Activated CD4-positive, CD25-positive, alpha-beta regulatory T cell (primary cell): ENCODE data around the gene IFNA10.
"Not testable (repeated sequence)": the region's sequence is repeated elsewhere in the genome, so short reads cannot be mapped to it uniquely, and the experiment has no call there.

Experiments
- DNase-seq, 4 experiments: peaks; one replicate each; lab custom pipeline; 2025; lab: John Stamatoyannopoulos, UW

IFNA10 gene

DNA sequence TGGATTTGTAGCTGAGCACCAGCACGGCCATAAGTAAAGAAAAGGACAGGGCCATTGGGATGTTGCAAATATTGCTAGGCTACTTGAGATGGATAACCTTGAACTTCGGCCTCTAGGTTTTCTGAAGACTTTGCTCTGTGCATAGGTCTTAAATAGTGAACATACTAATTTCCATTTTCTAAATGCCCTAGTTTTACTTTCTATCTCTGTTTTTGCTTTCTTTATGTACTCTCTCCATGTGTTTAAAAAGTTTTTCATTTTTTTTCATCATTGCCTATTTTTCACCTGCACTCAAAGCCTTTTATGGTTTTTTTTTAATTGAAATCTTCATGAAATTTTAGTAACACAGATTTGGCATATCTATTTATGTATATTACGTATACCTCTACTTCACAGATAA lies at the start of gene IFNA10:
IFNA10 (minus strand) TSS at position 101 of the 400 bp plus-strand sequence; CDS start at position 55, 46 bp downstream.
- DNase-seq, result not testable (repeated sequence)

DNA sequence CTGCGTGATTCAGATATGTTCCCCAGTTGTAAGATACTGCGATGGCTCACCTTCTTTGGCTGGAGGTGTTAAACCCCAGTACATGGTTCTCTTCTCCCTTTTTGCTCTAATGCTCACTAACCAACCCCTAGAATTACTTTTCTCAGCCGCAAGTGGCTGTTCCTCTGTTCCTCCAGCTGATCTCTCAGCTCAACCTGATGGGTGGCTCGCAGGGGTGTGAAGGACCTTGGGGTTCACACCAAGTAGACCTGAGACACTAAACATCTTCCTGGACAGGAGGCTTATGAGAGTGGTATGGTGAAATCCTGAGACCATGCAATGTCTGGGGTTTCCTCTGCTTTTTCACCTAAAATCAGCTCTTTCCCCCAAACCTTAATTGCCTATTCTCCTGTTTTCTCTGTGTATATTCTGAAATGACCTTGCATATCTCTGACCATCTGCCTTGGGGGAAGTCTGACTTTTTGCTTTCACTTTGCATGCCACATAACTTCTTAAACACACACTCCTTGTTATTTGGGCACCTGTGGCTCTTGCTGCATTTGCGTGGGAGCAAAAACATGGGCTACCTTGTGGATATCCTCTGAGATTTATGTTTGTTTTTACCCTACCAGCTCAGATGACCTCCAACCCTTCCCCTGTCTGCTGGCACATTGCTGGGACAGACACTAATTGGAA lies 48.7 kb upstream of the IFNA10 start:
- DNase-seq, result no peak

DNA sequence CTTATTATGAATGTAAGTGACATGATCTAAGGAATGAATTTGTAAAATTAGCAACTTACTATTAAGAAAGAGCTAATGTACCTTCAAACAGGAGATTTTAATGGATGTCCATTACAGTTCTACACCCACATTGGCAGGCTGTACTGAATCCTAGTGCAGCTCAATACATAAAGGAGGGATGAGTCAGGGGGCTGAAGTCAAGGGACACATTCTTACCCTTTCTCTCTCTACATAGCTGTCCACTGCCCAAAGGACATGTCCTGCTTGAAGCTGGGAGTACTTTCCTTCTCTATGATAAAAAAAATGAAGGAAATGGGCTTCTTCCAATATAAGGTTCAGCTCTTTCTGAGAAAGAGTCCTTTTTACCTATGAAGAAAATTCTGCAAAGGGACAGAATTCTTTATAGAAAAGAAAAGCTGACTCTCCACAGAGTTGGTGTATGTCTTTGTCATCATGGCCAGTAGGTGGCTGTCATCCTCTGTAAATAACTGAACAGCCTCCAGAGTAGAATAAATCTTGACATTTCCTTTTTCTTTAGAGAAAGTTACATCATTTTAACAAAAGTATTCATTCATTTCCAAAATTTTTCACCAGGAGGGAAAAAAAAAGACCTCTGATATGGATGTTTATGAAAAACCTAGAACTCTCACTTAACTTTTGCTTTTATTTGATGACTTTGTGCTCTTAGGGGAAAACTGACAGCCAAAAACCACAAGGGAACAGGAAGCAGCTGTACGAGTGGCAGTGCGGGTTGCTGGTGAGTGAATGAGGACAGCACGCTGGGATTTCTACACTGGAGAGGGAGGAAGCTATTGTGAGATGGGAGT lies 46.0 kb upstream of the IFNA10 start:
- DNase-seq, result no peak

DNA sequence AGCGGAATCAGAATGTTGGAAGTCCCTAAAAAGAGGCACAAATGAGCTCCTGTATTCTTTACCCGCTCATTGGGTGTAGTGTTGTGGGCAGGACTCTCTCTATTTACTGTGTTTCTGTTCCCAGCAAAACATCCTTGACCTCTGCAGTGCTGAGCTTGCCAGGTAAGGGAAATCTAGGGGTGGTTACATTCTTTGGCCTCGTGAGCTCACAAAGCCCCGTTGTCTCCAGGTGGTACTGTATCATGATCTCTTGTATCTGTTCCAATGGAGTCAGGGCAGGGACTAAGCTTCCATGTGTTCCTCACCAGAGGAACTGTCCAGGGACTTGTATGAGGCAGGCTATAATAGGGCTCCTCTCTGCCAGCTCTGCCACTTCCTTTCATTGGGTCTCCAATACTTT lies 44.7 kb upstream of the IFNA10 start:
- DNase-seq, result no peak

DNA sequence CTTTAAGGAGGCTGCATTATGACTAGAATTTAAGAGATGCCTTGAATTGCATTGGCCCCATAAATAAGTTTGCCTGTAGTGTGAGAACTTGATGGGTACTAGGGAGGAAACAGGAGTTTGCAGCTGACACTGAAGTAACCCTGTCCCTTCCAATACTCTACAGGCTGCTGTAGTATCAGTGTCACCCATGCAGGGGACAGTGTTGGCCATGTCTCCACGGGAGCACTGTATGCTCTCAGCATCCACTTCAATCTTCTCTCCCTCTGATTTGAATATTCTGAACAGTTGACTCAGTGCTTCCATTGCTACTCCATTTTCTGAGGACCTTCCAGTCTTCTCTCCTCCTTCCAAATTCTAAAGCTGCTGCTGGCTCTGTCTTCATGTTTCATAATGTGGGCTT lies 44.2 kb upstream of the IFNA10 start:
- DNase-seq, result no peak

DNA sequence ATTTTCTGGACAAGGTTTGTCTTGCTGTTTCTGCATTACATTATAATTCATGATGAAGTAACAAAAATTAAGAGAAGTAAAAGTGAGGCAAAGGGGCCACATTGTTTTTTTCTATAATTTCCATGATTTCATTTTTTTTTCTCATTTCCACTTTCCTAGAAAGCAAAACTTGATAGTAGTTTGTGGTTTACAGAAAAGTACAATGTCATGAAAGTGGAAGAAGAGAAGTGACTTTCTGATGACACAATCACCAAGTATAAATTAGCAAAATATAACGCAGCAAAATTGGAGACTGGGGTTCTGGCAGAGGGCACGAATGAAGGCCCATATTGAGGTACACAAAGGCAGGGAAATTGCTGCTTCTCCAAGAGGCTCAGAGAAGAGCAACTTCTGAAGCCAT lies 37.9 kb upstream of the IFNA10 start:
- no peak for DNase-seq

DNA sequence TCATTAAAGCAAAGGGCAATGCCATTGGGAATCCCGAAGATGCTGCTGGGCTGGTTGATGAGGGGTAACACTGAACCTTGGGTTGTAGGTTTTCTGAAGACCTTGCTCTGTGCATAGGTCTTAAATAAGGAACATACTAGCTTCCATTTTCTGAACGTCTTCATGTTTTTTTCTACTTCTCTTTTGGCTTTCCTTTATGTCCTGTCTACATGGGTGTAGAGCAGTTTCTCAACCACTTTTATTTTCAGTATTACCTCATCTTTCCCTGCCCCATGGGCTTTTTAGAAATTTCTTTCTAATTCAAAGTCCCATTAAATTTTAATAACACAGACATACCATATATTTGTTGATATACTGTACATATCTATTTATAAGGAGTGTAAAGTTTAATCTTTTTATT lies 33.0 kb upstream of the IFNA10 start, which contains the start of gene IFNA14:
IFNA14 (minus strand) TSS at position 95 of the 400 bp plus-strand sequence; CDS start at position 25, 70 bp downstream.
- no peak for DNase-seq

DNA sequence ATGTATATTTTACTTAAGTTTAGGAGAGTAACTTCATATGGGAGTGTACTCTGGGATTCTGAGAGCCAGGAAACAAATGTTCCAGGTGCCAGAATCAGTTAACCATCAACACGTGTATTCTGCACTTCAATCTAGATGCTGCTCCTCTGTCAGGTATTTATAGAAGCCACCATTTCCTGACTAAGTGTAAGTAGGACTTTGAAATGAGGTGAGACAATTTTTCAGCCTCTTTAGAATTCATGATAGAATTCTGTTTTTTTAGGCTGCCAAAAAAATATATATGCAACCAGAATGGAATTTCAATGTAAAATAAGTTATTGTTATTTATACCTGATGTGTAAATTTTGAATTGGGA lies 29.4 kb upstream of the IFNA10 start:
- DNase-seq, result not testable (repeated sequence)

DNA sequence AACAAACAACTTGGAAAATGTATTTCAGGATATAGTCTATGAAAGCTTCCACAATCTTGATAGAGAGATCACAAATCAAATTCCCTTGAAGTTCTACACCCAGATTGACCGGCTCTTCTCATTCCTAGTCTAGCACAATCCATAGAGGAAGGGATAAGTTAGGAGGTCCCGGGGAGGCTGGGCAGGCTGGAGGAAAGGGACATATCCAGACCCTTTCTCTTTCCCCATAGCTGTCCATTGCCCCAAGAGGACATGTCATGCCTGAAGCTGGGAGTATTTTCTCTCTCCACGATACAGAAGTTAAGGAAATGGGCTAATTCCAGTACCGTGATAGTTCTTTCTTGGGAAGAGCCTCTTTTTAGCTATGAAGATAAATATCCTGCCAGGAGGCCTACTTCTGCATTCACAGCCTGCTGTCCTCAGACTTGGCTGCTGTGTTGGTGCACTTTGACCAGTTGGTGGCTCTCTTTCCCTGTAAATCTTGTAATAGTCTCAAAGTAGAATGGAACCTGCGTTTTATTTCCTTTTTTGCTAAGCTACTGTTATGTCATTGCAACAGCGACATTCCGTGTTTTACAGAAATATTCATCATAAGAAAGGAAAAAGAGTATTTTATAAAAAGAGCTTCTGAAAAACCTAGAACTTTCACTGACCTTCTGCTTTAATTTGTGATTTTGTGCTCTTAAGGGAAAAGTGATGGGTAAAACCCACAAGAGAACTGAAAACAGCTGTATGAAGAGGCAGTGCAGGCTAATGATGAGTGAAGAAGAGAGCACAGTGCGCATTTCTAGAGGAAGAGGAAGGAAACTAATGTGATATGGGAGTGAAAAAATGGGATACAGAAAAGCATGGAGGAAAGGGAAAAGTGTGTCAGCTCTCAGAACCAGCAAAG lies 28.8 kb upstream of the IFNA10 start:
- DNase-seq, result not testable (repeated sequence)

DNA sequence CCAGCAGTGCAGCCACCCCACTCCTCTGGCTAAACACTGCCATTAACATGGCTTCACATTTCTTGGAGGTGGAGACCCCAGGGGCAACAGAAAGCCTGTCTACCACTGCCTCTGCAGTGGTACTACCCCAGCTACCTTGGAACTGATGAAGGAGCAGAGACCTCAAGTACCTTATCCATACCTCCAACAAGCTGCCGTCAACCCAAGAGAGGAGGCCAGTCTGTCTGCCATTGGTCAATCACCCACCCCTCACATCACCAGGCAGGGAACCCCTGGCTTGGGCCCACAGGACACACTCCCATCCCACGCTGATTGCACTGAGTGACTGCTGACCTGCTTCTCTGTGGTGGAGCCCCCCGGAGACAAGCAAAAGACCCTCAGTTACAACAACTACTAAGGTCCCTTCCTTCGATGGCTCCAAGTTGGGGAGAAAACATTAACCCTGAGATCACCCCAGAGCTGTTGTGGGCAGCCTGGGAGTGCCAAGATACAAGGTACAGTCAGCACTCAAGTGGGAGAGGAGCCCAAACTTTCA lies 27.3 kb upstream of the IFNA10 start:
- DNase-seq, result no peak

DNA sequence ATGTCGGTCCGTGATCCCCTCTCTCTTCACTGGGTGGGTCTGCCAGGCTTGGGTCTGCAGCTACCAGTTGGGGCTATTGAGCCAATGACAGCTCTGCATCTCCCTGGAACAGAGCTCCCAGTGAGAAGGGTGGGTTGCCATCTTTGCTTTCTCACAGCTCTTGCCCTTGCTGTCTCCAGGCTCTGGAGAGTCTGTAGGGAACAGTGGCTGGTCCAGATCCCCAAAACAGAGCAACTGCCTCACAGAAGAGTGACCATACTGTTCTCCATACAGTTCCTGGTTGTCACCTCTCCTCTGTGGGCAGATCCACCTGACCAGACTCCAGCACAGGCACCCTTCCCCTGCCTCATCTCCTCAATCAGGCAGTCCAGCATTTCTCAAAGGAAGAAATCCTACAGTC lies 26.3 kb upstream of the IFNA10 start:
- DNase-seq, result no peak

DNA sequence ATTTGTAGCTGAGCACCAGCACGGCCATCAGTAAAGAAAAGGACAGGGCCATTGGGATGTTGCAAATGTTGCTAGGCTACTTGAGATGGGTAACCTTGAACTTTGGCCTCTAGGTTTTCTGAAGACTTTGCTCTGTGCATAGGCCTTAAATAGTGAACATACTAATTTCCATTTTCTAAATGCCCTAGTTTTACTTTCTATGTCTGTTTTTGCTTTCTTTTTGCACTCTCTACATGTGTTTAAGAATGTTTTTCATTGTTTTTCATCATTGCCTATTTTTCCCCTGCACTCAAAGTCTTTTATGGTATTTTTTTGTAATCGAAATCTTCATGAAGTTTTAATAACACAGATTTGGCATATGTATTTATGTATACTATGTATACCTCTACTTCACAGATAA lies 21.2 kb upstream of the IFNA10 start, which contains the start of gene IFNA17:
IFNA17 (minus strand) TSS at position 101 of the 400 bp plus-strand sequence; CDS start at position 52, 49 bp downstream.
- no peak for DNase-seq

DNA sequence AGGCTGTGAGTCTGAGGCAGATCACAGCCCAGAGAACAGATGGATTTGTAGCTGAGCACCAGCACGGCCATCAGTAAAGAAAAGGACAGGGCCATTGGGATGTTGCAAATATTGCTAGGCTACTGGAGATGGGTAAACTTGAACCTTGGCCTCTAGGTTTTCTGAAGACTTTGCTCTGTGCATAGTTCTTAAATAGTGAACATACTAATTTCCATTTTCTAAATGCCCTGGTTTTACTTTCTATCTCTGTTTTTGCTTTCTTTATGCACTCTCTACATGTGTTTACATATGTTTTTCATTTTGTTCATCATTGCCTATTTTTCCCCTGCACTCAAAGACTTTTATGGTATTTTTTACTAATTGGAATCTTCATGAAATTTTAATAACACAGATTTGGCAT lies 10.3 kb upstream of the IFNA10 start, which contains the start of gene IFNA16:
IFNA16 (minus strand) TSS at position 101 of the 400 bp plus-strand sequence; CDS start at position 95, 6 bp downstream.
- not testable (repeated sequence) for DNase-seq

DNA sequence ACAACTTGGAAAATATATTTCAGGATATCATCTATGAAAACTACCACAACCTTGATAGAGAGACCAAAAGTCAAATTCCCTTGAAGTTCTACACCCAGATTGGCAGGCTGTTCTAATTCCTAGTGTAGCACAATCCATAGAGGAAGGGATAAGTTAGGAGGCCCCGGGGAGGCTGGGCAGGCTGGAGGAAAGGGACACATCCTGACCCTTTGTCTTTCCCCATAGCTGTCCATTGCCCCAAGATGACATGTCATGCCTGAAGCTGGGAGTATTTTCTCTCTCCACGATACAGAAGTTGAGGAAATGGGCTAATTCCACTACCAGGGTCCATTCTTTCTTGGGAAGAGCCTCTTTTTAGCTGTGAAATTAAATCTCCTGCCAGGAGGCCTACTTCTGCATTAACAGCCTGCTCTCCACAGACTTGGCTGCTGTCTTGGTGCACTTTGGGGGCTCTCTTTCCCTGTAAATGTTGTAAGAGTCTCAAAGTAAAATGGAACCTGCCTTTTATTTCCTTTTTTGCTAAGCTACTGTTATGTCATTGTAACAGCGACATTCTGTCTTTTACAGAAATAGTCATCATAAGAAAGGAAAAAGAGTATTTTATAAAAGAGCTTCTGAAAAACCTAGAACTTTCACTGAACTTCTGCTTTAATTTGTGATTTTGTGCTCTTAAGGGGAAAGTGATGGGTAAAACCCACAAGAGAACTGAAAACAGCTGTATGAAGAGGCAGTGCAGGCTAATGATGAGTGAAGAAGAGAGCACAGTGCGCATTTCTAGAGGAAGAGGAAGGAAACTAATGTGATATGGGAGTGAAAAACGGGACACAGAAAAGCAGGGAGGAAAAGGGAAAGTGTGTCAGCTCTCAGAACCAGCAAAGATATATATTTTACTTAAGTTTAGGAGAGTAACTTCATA lies 6.7 kb upstream of the IFNA10 start:
- DNase-seq, result not testable (repeated sequence)

DNA sequence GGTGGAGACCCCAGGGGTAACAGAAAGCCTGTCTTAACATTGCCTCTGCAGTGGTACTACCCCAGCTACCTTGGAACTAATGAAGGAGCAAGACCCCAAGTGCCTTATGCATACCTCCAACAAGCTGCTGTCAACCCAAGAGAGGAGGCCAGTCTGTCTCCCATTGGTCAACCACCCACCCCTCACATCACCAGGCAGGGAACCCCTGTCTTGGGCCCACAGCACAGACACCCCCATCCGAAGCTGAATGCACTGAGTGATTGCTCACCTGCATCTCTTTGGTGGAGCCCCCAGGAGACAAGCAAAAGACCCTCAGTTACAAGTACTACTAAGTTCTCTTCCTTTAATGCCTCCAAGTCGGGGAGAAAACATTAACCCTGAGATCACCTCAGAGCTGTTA lies 5.2 kb upstream of the IFNA10 start:
- not testable (repeated sequence) for DNase-seq

DNA sequence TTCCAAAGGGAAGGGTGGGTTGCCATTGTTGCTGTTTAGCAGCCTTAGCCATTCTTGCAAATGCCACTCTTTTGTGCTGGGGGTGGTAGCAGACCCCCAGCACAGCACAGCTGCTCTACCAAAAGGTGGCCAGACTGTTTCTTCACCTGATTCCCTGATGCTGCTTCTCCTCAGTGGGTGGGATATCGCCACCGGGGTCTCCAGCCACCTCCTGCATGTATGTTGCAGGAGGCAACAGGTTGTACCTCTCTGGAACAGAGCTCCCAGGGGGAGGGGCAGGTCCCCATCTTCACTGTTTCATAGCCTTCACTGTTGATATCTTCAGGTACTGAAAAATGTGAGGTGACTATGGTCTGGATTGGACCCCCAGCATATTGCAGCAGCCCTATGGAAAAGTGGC lies 3.8 kb upstream of the IFNA10 start:
- not testable (repeated sequence) for DNase-seq

DNA sequence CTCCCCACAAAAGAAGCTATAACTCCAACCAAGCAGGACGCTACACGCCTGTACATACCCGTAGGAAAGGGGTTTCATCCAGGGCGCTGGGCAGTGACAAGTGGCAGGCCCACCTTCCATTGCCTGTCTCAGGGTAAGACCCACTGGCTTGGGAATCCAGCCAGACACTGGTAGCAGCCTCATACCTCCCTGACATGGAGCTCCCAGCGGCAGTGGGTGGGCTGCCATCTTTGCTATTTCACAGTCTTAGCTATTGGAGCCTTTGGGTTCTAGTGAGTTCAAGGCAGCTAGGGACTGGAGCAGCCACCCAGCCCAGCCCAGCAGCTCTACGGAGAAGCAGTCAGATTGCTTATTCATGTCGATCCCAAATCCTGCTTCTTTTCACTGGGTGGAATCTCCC lies 3.4 kb upstream of the IFNA10 start:
- DNase-seq, result no peak

DNA sequence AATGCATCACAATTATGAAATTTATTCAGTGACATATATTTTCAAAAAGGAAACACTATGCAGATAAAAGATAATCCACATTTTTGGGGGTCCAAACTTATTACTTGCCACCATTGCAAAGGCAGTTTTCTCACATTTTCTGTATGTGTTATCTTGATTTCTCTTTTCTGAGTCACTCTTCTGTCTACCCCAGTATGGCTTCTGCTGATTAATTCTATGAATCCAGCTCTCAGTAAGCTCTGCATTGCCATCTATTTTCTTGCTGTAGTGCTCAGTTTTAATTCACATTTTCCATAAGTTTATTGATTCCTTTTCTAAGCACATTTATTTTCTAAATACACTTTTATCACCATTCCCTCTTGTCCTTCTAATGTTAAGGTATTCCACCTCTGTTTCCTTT lies 1.7 kb downstream of the IFNA10 start:
- no peak for DNase-seq

DNA sequence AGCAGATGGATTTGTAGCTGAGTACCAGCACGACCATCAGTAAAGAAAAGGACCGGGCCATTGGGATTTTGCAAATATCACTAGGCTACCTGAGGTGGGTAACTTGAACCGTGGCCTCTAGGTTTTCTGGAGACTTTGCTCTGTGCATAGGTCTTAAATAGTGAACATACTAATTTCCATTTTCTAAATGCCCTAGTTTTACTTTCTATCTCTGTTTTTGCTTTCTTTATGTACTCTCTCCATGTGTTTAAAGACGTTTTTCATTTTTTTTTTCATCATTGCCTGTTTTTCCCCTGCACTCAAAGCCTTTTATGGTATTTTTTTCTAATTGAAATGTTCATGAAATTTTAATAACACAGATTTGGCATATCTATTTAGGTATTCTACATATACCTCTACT lies 4.8 kb downstream of the IFNA10 start, which contains the start of gene IFNA7:
IFNA7 (minus strand) TSS at position 101 of the 400 bp plus-strand sequence; CDS start at position 61, 40 bp downstream.
- DNase-seq, result not testable (repeated sequence)
